Upper lobe of right lung (tissue), 1 donor: ENCODE results near the gene TAS1R3. TPM values are rescaled to one million over a fixed set of nuclear protein-coding genes. Genes with fewer than 3 reads are reported as not detected.
A peak's percentile ranks its signal among the peaks of the same experiment; 100 is the strongest.

Experiments
- ATAC-seq: fragments of 200-7000 bp; cut with Tn5 transposase; one replicate; pipeline ENCODE4 v1.9.1; 2020; ENCODE audit warnings: mild to moderate bottlenecking, moderate library complexity
- DNase-seq: peaks from one replicate; pipeline ENCODE4 v3.0.0-alpha.2; 2020
- H3K27ac ChIP-seq: fragments of 200-600 bp; one replicate; pipeline ENCODE4 v1.8.0; 2022
- H3K27me3 ChIP-seq: fragments of 200-600 bp; one replicate; pipeline ENCODE4 v1.8.0; 2022; ENCODE audit warnings: mild to moderate bottlenecking
- H3K36me3 ChIP-seq: fragments of 200-600 bp; one replicate; pipeline ENCODE4 v1.8.0; 2022
- H3K4me1 ChIP-seq: fragments of 200-600 bp; one replicate; pipeline ENCODE4 v1.8.0; 2022
- H3K4me3 ChIP-seq: fragments of 200-600 bp; one replicate; pipeline ENCODE4 v1.8.0; 2022; ENCODE audit warnings: mild to moderate bottlenecking
- H3K9me3 ChIP-seq: fragments of 200-600 bp; one replicate; pipeline ENCODE4 v1.8.0; 2022
- intact Hi-C: fragments of 100-400 bp; cut with DNase I; formaldehyde crosslinking; loops from one replicate; pipeline ENCODE4 v1.11.0; 2022
- total RNA-seq: library from RNA; stranded (reverse); fragmentation: NEBNext Ultra II Directional; extraction: Animal tissue kit (Norgen Biotek cat#: 25700); gene quantifications from one replicate; pipeline ENCODE4 v1.2.1, GENCODE V29; 2021
- TF ChIP-seq, protein P1 (sequence below): fragments of 200-600 bp; IDR thresholded peaks from one replicate; pipeline ENCODE4 v1.8.0; 2022; ENCODE audit warnings: antibody characterized with exemption
- donor health status: DM: no; HTN: yes; CAD: no; lungs with severe emphysema.

TAS1R3 gene
- total RNA-seq, 1 donor from 2014 or later, result 0.32 TPM

DNA sequence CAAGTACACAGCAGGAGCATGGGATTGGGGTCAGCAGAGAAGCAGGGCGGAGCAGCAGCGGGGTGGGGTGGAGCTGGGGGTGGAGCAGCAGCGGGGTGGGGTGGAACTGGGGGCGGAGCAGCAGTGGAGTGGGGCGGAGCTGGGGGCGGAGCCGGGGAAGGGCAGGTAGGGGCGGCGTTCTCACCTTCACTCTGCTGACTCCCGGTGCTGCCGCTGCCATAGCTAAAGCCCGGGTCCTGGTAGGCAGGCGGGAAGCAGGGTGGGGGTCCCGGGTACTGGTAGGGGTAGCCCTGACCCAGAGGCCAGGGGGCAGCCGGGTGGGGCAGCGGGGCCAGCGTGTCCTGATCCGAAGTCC is 6.7 kb downstream of the TAS1R3 start:
- H3K9me3 ChIP-seq, result no peaks in the 10 kb centered on the region
- H3K27me3 ChIP-seq, result no peaks in the 10 kb centered on the region
- no peak for DNase-seq
- peak; percentile 36 for ATAC-seq
- no peaks in the 10 kb centered on the region for H3K4me1 ChIP-seq
- TF ChIP-seq, protein P1, sequence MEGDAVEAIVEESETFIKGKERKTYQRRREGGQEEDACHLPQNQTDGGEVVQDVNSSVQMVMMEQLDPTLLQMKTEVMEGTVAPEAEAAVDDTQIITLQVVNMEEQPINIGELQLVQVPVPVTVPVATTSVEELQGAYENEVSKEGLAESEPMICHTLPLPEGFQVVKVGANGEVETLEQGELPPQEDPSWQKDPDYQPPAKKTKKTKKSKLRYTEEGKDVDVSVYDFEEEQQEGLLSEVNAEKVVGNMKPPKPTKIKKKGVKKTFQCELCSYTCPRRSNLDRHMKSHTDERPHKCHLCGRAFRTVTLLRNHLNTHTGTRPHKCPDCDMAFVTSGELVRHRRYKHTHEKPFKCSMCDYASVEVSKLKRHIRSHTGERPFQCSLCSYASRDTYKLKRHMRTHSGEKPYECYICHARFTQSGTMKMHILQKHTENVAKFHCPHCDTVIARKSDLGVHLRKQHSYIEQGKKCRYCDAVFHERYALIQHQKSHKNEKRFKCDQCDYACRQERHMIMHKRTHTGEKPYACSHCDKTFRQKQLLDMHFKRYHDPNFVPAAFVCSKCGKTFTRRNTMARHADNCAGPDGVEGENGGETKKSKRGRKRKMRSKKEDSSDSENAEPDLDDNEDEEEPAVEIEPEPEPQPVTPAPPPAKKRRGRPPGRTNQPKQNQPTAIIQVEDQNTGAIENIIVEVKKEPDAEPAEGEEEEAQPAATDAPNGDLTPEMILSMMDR, result no peak
- no peak overlapping the region for H3K4me3 ChIP-seq
- intact Hi-C loops, result no loop called here
- H3K27ac ChIP-seq, result no peak overlapping the region
- H3K36me3 ChIP-seq, result peaks cover 13% of the 10 kb centered on the region

DNA sequence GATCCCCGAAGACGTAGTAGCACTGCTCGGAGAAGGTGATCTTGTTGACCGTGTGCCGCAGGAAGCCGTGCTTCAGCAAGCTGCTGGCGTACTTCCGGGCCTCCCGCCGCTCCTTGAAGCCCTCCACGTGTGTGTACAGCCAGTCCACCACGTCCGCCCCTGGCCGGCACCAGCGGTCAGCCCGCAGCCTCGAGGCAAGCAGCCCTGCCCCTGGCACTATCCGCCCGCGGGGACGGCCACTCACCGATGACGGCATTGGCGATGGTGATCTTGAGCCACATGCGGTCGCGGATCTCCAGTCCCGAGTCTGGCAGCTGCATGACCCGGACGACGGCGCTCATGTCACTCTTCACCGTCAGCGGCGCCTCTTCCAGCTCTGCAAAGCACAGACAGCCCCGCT is 7.2 kb downstream of the TAS1R3 start:
- TF ChIP-seq, protein P1, result no peak
- H3K9me3 ChIP-seq, result no peaks in the 10 kb centered on the region
- no peak overlapping the region for H3K4me3 ChIP-seq
- no peaks in the 10 kb centered on the region for H3K4me1 ChIP-seq
- ATAC-seq, result no peak
- intact Hi-C loops, result no loop called here
- no peaks in the 10 kb centered on the region for H3K27me3 ChIP-seq
- no peak for DNase-seq
- H3K27ac ChIP-seq, result no peak overlapping the region
- peaks cover 13% of the 10 kb centered on the region for H3K36me3 ChIP-seq

DNA sequence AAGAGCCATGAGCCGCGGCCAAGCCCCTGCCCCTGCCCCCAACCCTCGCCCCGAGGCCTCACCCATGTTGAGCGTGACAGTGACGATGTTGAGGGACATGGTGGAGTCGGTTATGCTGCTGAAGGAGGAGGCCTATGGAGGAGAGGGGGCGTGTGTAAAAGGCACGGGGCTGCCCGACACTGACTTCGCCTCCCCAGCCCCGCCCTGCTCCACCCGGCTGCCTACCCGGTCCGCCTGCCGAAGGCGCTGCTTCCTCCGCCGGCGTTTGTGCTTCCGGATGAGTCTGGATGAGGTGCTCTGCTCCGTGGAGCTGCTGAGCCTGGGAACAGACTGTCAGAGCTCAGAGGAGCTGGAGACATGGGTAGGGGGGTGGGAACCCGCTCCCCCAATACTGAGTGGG is 9.1 kb downstream of the TAS1R3 start:
- DNase-seq (no peak), ATAC-seq (no peak)
- TF ChIP-seq, protein P1, result no peak
- no peaks in the 10 kb centered on the region for H3K4me1 ChIP-seq
- peaks cover 13% of the 10 kb centered on the region for H3K36me3 ChIP-seq
- no peaks in the 10 kb centered on the region for H3K9me3 ChIP-seq
- H3K27me3 ChIP-seq, result no peaks in the 10 kb centered on the region
- intact Hi-C loops, result no loop called here
- no peak overlapping the region for H3K27ac ChIP-seq
- no peak overlapping the region for H3K4me3 ChIP-seq

DNA sequence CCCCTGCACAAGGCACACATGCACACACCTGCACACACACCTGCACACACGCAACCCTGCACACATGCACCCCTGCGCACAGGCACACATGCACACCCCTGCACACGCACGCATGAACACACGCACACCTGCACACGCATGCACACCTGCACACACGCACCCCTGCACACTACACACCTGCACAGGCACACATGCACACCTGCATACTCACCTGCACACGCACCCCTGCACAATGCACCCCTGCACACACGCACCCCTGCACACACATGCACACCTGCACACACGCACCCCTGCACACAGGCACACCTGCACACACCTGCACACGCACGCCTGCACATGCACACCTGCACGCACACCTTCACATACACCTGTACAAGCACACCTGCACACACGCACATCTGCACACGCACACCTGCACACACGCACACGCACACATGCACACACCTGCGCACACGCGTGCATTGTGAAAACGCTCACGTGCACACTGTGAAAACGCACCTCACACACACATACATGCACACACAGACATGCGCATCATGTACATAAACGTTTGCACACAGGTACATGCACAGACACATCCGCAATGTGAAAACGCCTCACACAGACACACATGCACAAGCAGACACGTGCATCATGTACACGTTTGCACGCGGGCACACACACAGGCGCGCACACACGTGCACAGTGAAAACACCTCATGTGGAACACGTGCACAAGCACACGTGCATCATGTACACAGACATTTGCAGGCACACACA is 9.9 kb downstream of the TAS1R3 start:
- H3K27ac ChIP-seq, result no peak overlapping the region
- H3K4me3 ChIP-seq, result no peak overlapping the region
- no peaks in the 10 kb centered on the region for H3K27me3 ChIP-seq
- no peak for ATAC-seq
- TF ChIP-seq, protein P1, result no peak
- H3K9me3 ChIP-seq, result no peaks in the 10 kb centered on the region
- peaks cover 13% of the 10 kb centered on the region for H3K36me3 ChIP-seq
- H3K4me1 ChIP-seq, result peaks cover 6% of the 10 kb centered on the region
- intact Hi-C loops, result no loop called here
- DNase-seq, result no peak

DNA sequence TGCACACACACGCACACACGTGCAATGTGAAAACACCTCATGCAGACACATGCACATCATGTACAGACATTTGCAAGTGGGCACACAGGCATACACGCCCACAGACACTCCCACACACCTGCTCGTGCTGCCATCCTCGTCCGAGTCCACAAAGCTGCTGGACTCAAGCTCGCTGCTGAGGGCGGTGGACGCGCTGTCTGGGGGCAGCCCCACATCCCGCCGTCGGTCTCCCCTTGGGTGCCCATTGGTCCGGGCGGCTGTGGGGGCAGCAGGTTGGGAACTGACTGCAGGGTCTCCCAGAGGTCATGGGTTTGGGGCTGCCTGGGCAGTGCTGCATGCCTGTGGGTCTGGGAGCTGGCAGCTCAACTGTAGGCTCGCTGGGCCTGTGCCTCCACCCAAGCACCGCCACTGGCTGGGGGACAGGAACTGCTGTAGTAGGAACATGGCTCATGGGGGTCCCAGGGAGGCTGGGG is 10.5 kb downstream of the TAS1R3 start:
- peaks cover 13% of the 10 kb centered on the region for H3K36me3 ChIP-seq
- ATAC-seq (no peak), DNase-seq (no peak)
- no peak overlapping the region for H3K27ac ChIP-seq
- TF ChIP-seq, protein P1, result no peak
- H3K4me1 ChIP-seq, result peaks cover 12% of the 10 kb centered on the region
- H3K27me3 ChIP-seq, result no peaks in the 10 kb centered on the region
- H3K4me3 ChIP-seq, result no peak overlapping the region
- no peaks in the 10 kb centered on the region for H3K9me3 ChIP-seq
- intact Hi-C loops, result no loop called here
